ENCODE measurements around the gene ARL15. TPM values are rescaled to one million over a fixed set of nuclear protein-coding genes. Genes with fewer than 3 reads are reported as not detected.

ARL15 gene
- total RNA-seq, 1 experiment from 2014 or later: 13.0 TPM

DNA sequence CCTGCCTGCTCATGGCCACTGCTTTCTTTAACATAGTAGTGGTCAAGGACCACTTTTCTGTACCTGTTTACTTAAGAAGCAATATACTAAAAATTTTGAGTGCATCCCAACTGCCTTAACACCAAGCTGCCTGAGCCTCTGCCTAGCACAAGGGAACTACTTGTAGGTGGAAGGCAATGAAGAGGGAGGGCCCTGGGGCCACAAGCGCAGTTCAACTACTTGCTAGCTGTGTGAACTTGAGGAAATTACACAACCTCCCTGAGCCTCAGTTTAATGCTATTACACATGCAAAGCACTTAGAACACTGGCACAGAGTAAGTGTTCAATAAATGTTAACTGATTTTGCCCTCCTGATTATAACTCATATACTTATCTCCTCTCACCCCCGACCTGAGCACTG, 6.3 kb downstream of the ARL15 start:
- Histone ChIP-seq H3T11ph (ENCODE audit: low read length) (no peak overlapping the region), H3K9me3 (ENCODE audit: control insufficient read depth, low read depth, low read length) (no peaks in the 10 kb centered on the region), H4K5ac (ENCODE audit: insufficient read length, low read depth, low read length) (no peak overlapping the region), H4K91ac (ENCODE audit: insufficient read length, low read depth, low read length) (no peak overlapping the region), H3K79me2 (ENCODE audit: insufficient read depth, low read length) (peaks cover 3% of the 10 kb centered on the region; the same call in 1 of the 2 replicates), H3K27ac (ENCODE audit: insufficient read length, low read depth, low read length) (no peak overlapping the region), H3K23me2 (ENCODE audit: insufficient read length, low read depth, low read length, poor library complexity, severe bottlenecking) (no peaks in the 10 kb centered on the region), H2BK5ac (ENCODE audit: insufficient read length, low read length) (no peak overlapping the region), H3K9ac (ENCODE audit: extremely low read depth, insufficient read length, low read length) (no peak overlapping the region), H3K4me1 (ENCODE audit: insufficient read depth, low read length) (no peaks in the 10 kb centered on the region), H3K14ac (ENCODE audit: insufficient read depth, low read length) (no peak overlapping the region; the same call in 1 of the 2 replicates), H4K8ac (replicated peaks; ENCODE audit: insufficient read length, low read depth, low read length) (no peak overlapping the region), H3K18ac (ENCODE audit: insufficient read length, low read depth, low read length) (no peak overlapping the region), H2BK120ac (ENCODE audit: low read depth, low read length, poor library complexity, severe bottlenecking) (no peak overlapping the region), H2BK20ac (ENCODE audit: low read depth, low read length, poor library complexity, severe bottlenecking) (no peak overlapping the region), H3K79me1 (ENCODE audit: insufficient read depth, low read depth, low read length, poor library complexity, severe bottlenecking) (no peaks in the 10 kb centered on the region), H3K23ac (ENCODE audit: insufficient read length, low read depth, low read length) (no peak overlapping the region), H3K4me2 (ENCODE audit: insufficient read depth, insufficient read length, low read length) (no peak overlapping the region), H3K4ac (ENCODE audit: low read depth, low read length) (no peak overlapping the region), H3K27me3 (ENCODE audit: insufficient read depth, low read length) (no peaks in the 10 kb centered on the region), H2AFZ (ENCODE audit: low read length) (no peak overlapping the region), H2BK12ac (ENCODE audit: insufficient read length, low read depth, low read length) (no peak overlapping the region), H3K56ac (ENCODE audit: insufficient read length, low read depth, low read length) (no peak overlapping the region), H2AK5ac (ENCODE audit: insufficient read length, low read length) (no peak overlapping the region), H2BK15ac (ENCODE audit: low read depth, low read length) (no peak overlapping the region), H4K20me1 (ENCODE audit: control insufficient read depth, insufficient read depth, insufficient read length) (no peaks in the 10 kb centered on the region)
- no peak overlapping the region for H3K27ac Mint-ChIP-seq
- H3K9me3 Mint-ChIP-seq: no peaks in the 10 kb centered on the region; a peak in 1 of 5 replicates
- peaks cover 37 to 40% of the 10 kb centered on the region in 2 experiments for H3K4me1 Mint-ChIP-seq
- H3K36me3 Mint-ChIP-seq (ENCODE audit: insufficient read depth in 1 of 3, low read depth in 3 of 3): no peaks in the 10 kb centered on the region
- TF ChIP-seq, protein P1, sequence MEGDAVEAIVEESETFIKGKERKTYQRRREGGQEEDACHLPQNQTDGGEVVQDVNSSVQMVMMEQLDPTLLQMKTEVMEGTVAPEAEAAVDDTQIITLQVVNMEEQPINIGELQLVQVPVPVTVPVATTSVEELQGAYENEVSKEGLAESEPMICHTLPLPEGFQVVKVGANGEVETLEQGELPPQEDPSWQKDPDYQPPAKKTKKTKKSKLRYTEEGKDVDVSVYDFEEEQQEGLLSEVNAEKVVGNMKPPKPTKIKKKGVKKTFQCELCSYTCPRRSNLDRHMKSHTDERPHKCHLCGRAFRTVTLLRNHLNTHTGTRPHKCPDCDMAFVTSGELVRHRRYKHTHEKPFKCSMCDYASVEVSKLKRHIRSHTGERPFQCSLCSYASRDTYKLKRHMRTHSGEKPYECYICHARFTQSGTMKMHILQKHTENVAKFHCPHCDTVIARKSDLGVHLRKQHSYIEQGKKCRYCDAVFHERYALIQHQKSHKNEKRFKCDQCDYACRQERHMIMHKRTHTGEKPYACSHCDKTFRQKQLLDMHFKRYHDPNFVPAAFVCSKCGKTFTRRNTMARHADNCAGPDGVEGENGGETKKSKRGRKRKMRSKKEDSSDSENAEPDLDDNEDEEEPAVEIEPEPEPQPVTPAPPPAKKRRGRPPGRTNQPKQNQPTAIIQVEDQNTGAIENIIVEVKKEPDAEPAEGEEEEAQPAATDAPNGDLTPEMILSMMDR (conservative IDR thresholded peaks at IDR 0.05): no peak; the same call in 2 of the 3 replicates
- no peak for DNase-seq
- H3K27me3 Mint-ChIP-seq (ENCODE audit: low read depth): peaks cover under 1% of the 10 kb centered on the region
- no peak overlapping the region for H3K4me3 Mint-ChIP-seq
- no CpG with 5 or more reads among the region's 2 CpGs for WGBS (ENCODE audit: extremely low coverage, insufficient read length, low lambda C conversion rate)
